Measurements from ENCODE around the gene ZNF423.

The ZNF423 gene

DNA sequence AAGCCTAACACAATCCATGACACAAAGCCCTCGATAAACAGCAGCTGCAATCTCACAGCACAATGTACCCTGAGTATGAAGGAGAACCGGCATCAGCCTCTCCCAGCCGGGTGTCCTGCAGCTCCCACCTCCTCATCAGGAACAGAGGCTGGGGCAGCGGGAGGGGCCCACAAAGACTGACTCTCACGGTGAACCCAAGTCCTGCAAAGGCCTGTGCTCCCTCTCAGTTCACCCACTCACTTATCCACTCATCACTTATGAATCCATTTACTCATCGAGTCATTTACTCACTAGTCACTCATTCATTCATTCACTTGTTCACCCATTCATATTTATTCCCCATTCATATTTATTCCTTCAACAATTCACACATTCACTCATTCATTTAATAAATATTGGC lies 11.6 kb downstream of the ZNF423 start:
- no peak for DNase-seq

GRCh38 chr16:49843758-49844157 lies 12.2 kb downstream of the ZNF423 start:
- DNase-seq, result no peak

- no peak for DNase-seq
Observed at GRCh38 chr16:49842972-49843371, 12.9 kb downstream of the ZNF423 start.

GRCh38 chr16:49839017-49839825 lies 16.7 kb downstream of the ZNF423 start:
- no peak for DNase-seq

GRCh38 chr16:49838441-49839016 lies 17.4 kb downstream of the ZNF423 start:
- no peak for DNase-seq

DNA sequence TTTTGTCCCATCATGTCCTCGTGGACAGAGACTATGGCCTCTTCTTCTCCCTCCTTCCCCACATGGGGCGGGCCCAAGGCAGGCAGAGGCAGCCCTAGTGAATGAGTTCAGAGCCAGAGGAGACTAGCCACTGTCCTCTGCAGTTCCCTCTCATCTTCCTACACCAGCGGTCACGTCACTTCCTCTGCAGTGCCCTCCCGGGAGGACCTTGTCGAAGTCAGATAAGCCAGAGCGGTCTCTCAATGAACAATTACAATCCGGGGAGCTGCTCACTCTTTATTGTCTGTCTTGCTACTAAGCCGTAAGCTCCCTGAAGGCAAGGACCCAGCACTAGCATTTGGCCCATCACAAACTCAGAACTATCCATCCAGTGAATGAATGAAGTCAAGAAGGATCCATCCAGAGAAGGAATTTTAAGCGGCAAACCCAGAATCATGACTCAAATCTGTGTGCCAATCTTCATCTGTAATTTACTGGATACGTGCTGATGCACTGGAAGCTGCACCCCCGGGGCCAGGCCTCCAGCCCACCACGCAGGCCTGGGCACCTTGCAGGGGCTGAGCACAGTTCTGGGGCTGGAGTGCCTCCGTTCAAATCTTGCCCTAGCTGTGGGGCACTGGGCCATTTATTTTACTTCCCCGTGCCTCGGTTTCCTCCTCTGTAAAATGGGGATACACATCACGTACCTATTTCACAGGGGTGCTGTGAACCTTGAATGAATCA lies 18.1 kb downstream of the ZNF423 start:
- no peak for DNase-seq

- DNase-seq, result no peak
Observed at GRCh38 chr16:49836668-49837067, 19.2 kb downstream of the ZNF423 start.

DNA sequence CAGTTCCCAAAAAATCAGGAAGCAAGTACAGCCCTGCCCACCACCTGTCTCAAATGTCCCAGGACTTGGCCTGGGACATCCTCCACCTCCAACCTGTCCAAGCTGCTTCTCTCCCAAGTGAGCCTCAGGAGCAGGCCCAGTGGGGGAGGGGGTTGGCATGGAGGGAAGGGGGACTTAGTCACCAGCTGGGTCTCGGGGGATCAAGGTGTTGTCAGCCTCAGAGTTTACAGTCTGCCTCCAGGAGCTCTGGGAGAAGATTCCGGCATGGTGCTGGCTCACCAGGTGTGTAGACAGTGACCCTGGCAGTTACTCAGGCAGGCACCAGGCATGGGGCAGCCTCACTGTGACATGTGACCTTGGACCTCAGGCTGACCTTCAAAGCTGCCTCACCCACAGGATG lies 19.7 kb downstream of the ZNF423 start:
- DNase-seq, result no peak

DNA sequence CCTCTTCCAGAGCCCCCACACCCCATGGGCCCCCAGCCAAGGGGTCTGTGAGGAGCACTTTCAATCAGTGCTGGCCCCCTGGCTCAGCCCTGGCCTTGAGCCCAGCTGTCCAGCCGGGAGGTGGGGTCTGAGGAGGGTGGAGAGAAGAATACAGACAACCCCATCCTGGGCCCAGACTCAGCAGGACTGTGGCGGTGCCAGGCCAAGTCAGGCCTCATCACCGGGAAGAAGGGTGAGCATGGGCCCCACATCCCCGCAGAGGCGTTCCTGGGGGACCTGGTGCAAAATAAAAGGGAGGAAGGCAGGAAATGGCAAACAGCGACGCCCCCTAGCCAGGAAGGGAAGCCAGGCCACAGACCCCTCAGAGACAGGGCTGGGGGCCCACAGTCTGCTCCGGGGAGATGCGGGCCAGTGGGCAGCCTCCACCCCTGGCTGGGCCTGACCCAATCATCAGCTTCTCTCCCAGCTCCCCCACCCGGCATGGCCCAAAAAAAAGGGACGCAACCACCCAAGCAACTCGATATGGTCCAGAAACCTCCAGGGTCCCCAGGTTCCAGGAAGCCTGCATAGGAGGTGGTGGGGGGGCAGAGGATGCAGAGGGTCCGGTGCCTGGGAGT lies 20.6 kb downstream of the ZNF423 start:
- no peak for DNase-seq

- DNase-seq, result no peak
Observed at GRCh38 chr16:49834531-49835151, 21.3 kb downstream of the ZNF423 start.

DNA sequence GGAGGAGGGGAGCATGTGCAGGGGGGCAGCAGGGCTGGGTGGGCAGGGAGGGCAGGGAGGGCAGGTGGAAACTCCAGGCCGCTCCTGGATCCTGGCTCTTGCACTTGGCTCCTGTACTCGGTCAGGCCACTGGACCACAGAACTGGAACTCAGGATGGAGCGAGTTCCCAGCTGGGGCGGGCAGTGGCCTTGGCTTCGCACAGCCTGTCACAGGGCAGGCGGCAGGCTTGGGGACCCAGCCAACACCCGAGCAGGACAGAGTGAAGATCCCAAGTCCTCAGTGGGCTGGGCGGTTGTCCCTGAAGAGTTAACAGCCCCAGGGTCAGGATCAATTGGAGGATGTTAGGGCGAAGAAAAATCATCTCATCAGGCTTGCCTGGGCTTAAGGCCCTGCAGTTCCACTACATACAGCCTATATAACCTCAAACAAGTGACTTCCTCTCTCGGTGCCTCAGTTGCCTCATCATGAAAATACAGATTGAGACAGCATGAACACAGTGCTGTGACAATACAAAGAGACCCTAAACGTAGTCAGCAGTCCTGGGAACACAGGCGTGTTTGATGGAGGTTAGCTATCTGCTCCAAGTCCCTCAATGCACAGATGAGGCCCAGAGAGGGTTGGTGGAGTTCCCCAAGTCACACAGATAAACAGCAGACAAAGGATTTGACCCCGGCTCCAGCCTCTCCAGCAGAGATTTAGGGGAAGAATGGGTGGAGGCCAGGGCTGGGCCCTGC lies 21.9 kb downstream of the ZNF423 start:
- DNase-seq, result no peak

- no peak for DNase-seq
Observed at GRCh38 chr16:49833085-49833484, 22.8 kb downstream of the ZNF423 start.

DNA sequence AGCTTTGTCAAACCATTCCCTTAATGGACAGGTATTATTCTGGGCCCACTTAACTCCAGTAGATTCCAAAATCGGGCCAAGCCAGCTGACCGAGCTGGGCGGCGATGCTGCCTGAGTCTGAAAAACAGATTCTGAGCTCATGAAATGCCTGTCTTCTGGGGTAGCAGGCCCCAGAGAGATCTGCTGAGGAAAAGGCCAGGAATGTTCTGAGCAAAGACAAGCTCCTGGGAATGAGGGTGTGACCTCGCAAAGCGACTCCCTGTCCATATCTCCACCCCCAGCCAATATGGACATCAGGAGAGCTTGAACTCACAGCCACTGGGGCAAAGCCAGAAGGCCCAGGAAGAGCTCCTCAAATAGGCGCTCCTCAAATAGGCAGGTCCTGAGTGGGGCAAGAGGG lies 23.7 kb downstream of the ZNF423 start:
- DNase-seq, result no peak

- DNase-seq, result no peak
Observed at GRCh38 chr16:49830873-49831272, 25.0 kb downstream of the ZNF423 start.

DNA sequence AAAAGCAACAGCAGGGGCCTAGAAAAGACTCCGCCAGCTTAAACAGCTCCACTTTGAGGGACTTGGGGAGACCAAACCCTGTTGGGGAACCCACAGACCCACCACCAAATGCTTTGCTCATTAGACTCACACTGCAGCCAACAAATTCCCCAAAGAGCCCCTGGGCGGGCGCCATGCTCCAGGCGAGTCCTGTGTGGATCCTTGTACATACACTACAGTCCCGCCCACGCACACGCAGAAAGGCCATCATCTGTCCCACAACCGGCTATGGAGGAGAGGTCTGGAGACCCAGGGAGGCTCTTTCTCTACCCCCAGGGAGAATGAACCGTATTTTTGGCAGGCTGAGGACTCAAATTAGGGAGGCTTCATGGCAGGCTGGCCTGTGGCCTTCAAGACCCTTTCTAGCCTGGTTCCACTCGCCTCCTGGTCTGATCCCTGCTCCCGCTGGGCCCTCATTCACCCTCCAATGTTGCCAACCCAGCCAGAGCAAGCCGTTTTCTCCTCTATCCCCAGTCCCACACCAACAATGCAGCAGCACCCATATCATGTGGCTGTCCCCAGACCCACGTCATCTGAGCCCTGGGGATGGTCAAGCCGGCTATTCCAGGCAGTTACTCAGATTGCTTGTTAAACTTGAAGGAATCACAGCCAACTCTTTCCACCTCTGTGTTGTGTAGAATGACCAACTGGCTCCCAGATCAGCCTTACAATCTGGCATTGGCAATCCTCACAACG lies 27.2 kb downstream of the ZNF423 start:
- DNase-seq, result no peak

- DNase-seq, result no peak
Observed at GRCh38 chr16:49827805-49828438, 28.0 kb downstream of the ZNF423 start.

- no peak for DNase-seq
Observed at GRCh38 chr16:49826515-49826914, 29.4 kb downstream of the ZNF423 start.

DNA sequence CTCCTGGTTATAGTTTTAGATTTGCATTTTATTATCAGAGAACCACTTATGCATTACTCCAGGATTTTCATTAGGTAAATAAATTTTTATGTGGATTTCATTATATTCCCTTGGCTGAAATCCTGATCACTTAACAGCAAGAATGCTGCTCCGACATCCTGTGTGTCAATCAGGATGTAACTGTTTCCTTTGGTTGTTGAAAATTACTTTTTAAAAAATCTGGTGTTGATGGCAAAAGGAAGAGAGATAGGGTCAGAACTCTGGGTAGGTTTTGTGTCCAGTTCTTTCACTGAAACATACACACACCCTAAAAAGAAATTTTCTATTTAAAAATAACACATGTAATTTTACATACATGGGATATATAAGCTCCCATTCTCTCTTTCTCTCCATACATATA lies 30.9 kb downstream of the ZNF423 start:
- no peak for DNase-seq

GRCh38 chr16:49824593-49824992 lies 31.3 kb downstream of the ZNF423 start:
- no peak for DNase-seq

- no peak for DNase-seq
Observed at GRCh38 chr16:49822649-49823370, 33.1 kb downstream of the ZNF423 start.
